Stimulated activated CD8-positive, alpha-beta memory T cell treated with anti-CD3 and anti-CD28 coated beads, Interleukin-4, amount 100 ng/mL, for 48 hours (primary cell): ENCODE measurements around the gene KRT32.
"Not testable (repeated sequence)": the region's sequence is repeated elsewhere in the genome, so short reads cannot be mapped to it uniquely, and the experiment has no call there.

Experiments used
- DNase-seq: peaks from one replicate; pipeline ENCODE4 v3.0.0-alpha.2; 2020

Gene KRT32

GRCh38 chr17:41463746-41464145, 3.4 kb downstream of the KRT32 start:
- DNase-seq = no peak

- no peak for DNase-seq
Observed at GRCh38 chr17:41462705-41463104, 4.5 kb downstream of the KRT32 start.

GRCh38 chr17:41457676-41458075, 9.5 kb downstream of the KRT32 start:
- DNase-seq = no peak

GRCh38 chr17:41456204-41456603, 11.0 kb downstream of the KRT32 start:
- DNase-seq = no peak

GRCh38 chr17:41455236-41455635, 11.9 kb downstream of the KRT32 start:
- no peak for DNase-seq

GRCh38 chr17:41453066-41453465, 14.1 kb downstream of the KRT32 start:
- DNase-seq = no peak

- DNase-seq = no peak
Observed at GRCh38 chr17:41452281-41452680, 14.9 kb downstream of the KRT32 start.

- no peak for DNase-seq
Observed at GRCh38 chr17:41451154-41451728, 15.9 kb downstream of the KRT32 start.

GRCh38 chr17:41449008-41449407, 18.2 kb downstream of the KRT32 start:
- no peak for DNase-seq

GRCh38 chr17:41448506-41448905, 18.7 kb downstream of the KRT32 start:
- DNase-seq = no peak

GRCh38 chr17:41446806-41447205, 20.4 kb downstream of the KRT32 start:
- no peak for DNase-seq

GRCh38 chr17:41444640-41445039, 22.5 kb downstream of the KRT32 start:
- no peak for DNase-seq

- DNase-seq = no peak
Observed at GRCh38 chr17:41444186-41444585, 23.0 kb downstream of the KRT32 start.

- DNase-seq = no peak
Observed at GRCh38 chr17:41442739-41443138, 24.4 kb downstream of the KRT32 start.

- DNase-seq = no peak
Observed at GRCh38 chr17:41440531-41441033, 26.6 kb downstream of the KRT32 start, which contains the start of gene KRT38. Gene KRT38 (minus strand): TSS chr17:41440983. CDS start chr17:41440921, 62 bp downstream.

GRCh38 chr17:41439375-41439774, 27.8 kb downstream of the KRT32 start:
- DNase-seq = no peak

- DNase-seq = no peak
Observed at GRCh38 chr17:41437769-41438168, 29.4 kb downstream of the KRT32 start.

- DNase-seq = no peak
Observed at GRCh38 chr17:41437254-41437653, 29.9 kb downstream of the KRT32 start.

GRCh38 chr17:41434415-41434814, 32.8 kb downstream of the KRT32 start:
- no peak for DNase-seq

GRCh38 chr17:41434005-41434404, 33.2 kb downstream of the KRT32 start:
- no peak for DNase-seq

GRCh38 chr17:41433586-41433985, 33.6 kb downstream of the KRT32 start:
- no peak for DNase-seq

GRCh38 chr17:41430376-41430775, 36.8 kb downstream of the KRT32 start:
- DNase-seq = not testable (repeated sequence)

GRCh38 chr17:41429667-41430066, 37.5 kb downstream of the KRT32 start:
- DNase-seq = no peak

- no peak for DNase-seq
Observed at GRCh38 chr17:41428591-41429291, 38.4 kb downstream of the KRT32 start.
